Measurements from ENCODE around the gene VARS1.

- TF ChIP-seq POLR2AphosphoS5 (IDR thresholded peaks at IDR 0.05; ENCODE audit: low read depth, low read length) (no peak), POLR2A (IDR thresholded peaks at IDR 0.05; ENCODE audit: low read depth, low read length) (no peak)
Measured at GRCh38 chr6:31779908-31780307, 15.6 kb downstream of the VARS1 start.

All from GM12891 (cell line).